Measurements from ENCODE around the gene NCF1.
"Not testable (repeated sequence)": the region's sequence is repeated elsewhere in the genome, so short reads cannot be mapped to it uniquely, and the experiment has no call there.

NCF1 gene

GRCh38 chr7:74773760-74774750 is at the start of gene NCF1:
NCF1 (plus strand) TSS chr7:74774011; CDS start chr7:74774032, 21 bp downstream.
- not testable (repeated sequence) for DNase-seq

- no peak for DNase-seq
These were observed 48.0 kb upstream of the NCF1 start for GRCh38 chr7:74725840-74726239.

- no peak for DNase-seq
These were observed 47.3 kb upstream of the NCF1 start for GRCh38 chr7:74726309-74727101.

- DNase-seq, result not testable (repeated sequence)
These were observed 45.1 kb upstream of the NCF1 start for GRCh38 chr7:74728686-74729085.

GRCh38 chr7:74730186-74730585 is 43.6 kb upstream of the NCF1 start:
- DNase-seq, result not testable (repeated sequence)

GRCh38 chr7:74739974-74740703 is 33.7 kb upstream of the NCF1 start:
- DNase-seq, result not testable (repeated sequence)

- not testable (repeated sequence) for DNase-seq
These were observed 29.8 kb upstream of the NCF1 start for GRCh38 chr7:74743936-74744557.

- not testable (repeated sequence) for DNase-seq
These were observed 19.8 kb upstream of the NCF1 start for GRCh38 chr7:74753921-74754482.

GRCh38 chr7:74756673-74757072 is 17.1 kb upstream of the NCF1 start:
- not testable (repeated sequence) for DNase-seq

- DNase-seq, result not testable (repeated sequence)
These were observed 15.5 kb upstream of the NCF1 start for GRCh38 chr7:74758268-74758667.

GRCh38 chr7:74758982-74759381 is 14.8 kb upstream of the NCF1 start:
- not testable (repeated sequence) for DNase-seq

GRCh38 chr7:74765205-74765918 is 8.4 kb upstream of the NCF1 start:
- DNase-seq, result not testable (repeated sequence)

- not testable (repeated sequence) for DNase-seq
These were observed 7.3 kb upstream of the NCF1 start for GRCh38 chr7:74766509-74766908.

GRCh38 chr7:74766991-74767390 is 6.8 kb upstream of the NCF1 start:
- DNase-seq, result not testable (repeated sequence)

GRCh38 chr7:74770062-74770461 is 3.7 kb upstream of the NCF1 start:
- DNase-seq, result not testable (repeated sequence)

- not testable (repeated sequence) for DNase-seq
These were observed 1.7 kb upstream of the NCF1 start for GRCh38 chr7:74772093-74772492.

- DNase-seq, result not testable (repeated sequence)
These were observed 1.3 kb downstream of the NCF1 start for GRCh38 chr7:74775111-74775510.

GRCh38 chr7:74779053-74779452 is 5.2 kb downstream of the NCF1 start:
- DNase-seq, result not testable (repeated sequence)

- not testable (repeated sequence) for DNase-seq
These were observed 7.9 kb downstream of the NCF1 start for GRCh38 chr7:74781746-74782145.

GRCh38 chr7:74783595-74783994 is 9.8 kb downstream of the NCF1 start:
- DNase-seq, result not testable (repeated sequence)
